ENCODE data around the gene AGXT2.

The AGXT2 gene, protein sequence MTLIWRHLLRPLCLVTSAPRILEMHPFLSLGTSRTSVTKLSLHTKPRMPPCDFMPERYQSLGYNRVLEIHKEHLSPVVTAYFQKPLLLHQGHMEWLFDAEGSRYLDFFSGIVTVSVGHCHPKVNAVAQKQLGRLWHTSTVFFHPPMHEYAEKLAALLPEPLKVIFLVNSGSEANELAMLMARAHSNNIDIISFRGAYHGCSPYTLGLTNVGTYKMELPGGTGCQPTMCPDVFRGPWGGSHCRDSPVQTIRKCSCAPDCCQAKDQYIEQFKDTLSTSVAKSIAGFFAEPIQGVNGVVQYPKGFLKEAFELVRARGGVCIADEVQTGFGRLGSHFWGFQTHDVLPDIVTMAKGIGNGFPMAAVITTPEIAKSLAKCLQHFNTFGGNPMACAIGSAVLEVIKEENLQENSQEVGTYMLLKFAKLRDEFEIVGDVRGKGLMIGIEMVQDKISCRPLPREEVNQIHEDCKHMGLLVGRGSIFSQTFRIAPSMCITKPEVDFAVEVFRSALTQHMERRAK

GRCh38 chr5:35047785-35048404 lies at the start of gene AGXT2:
Gene AGXT2, minus strand, starts transcription at chr5:35047949. Its CDS starts 57 bp downstream, at chr5:35047892.
- Histone ChIP-seq H3K9ac (ENCODE audit: low read depth, low read length) (no peak within 1 kb of the TSS), H3K9me3 (ENCODE audit: insufficient read depth, low read depth, low read length) (no peaks in the 10 kb centered on the region), H3K27ac (ENCODE audit: low read length) (no peak within 1 kb of the TSS), H3K4me3 (ENCODE audit: low read length) (no peak within 1 kb of the TSS), H3K4me1 (ENCODE audit: insufficient read depth, low read length) (peaks cover 2% of the 10 kb centered on the region; the same call in 1 of the 2 replicates), H3K27me3 (ENCODE audit: insufficient read depth, low read length) (no peaks in the 10 kb centered on the region), H3K36me3 (ENCODE audit: insufficient read depth, low read depth, low read length) (no peaks in the 10 kb centered on the region)

GRCh38 chr5:35096932-35097331 lies 49.2 kb upstream of the AGXT2 start:
- H3K27ac ChIP-seq (ENCODE audit: low read length): no peak overlapping the region
- H3K9me3 ChIP-seq (ENCODE audit: insufficient read depth, low read depth, low read length): no peaks in the 10 kb centered on the region
- no peaks in the 10 kb centered on the region for H3K4me1 ChIP-seq (ENCODE audit: insufficient read depth, low read length)
- no peak overlapping the region for H3K9ac ChIP-seq (ENCODE audit: low read depth, low read length)
- H3K36me3 ChIP-seq (ENCODE audit: insufficient read depth, low read depth, low read length): no peaks in the 10 kb centered on the region
- H3K27me3 ChIP-seq (ENCODE audit: insufficient read depth, low read length): no peaks in the 10 kb centered on the region
- H3K4me3 ChIP-seq (ENCODE audit: low read length): no peak overlapping the region

DNA sequence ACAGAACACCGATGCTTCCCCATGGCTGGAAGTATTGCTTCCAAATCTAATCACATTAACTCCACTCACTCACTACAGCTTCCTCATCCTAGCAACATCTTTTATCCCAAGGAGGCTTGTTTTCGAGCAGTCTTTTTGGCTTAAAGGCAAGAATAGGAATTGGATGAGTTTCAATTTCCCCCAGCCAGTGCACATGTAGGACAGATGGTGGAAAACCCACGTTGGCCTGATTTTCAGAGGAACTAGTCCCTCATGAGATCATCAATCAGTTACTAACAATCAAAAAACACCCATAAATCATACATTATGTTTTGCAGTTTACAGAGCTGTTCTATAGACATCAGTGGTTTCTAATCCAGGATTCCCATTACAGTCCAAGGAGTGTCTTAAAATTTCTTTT lies 48.5 kb upstream of the AGXT2 start:
- Histone ChIP-seq H3K4me3 (ENCODE audit: low read length) (no peak overlapping the region), H3K9me3 (ENCODE audit: insufficient read depth, low read depth, low read length) (no peaks in the 10 kb centered on the region), H3K9ac (ENCODE audit: low read depth, low read length) (no peak overlapping the region), H3K27ac (ENCODE audit: low read length) (no peak overlapping the region), H3K27me3 (ENCODE audit: insufficient read depth, low read length) (no peaks in the 10 kb centered on the region), H3K36me3 (ENCODE audit: insufficient read depth, low read depth, low read length) (no peaks in the 10 kb centered on the region), H3K4me1 (ENCODE audit: insufficient read depth, low read length) (peaks cover 4% of the 10 kb centered on the region; the same call in 1 of the 2 replicates)

GRCh38 chr5:35095366-35095765 lies 47.6 kb upstream of the AGXT2 start:
- Histone ChIP-seq H3K9me3 (ENCODE audit: insufficient read depth, low read depth, low read length) (no peaks in the 10 kb centered on the region), H3K36me3 (ENCODE audit: insufficient read depth, low read depth, low read length) (no peaks in the 10 kb centered on the region), H3K9ac (ENCODE audit: low read depth, low read length) (no peak overlapping the region), H3K27me3 (ENCODE audit: insufficient read depth, low read length) (no peaks in the 10 kb centered on the region), H3K27ac (ENCODE audit: low read length) (no peak overlapping the region), H3K4me1 (ENCODE audit: insufficient read depth, low read length) (peaks cover 6% of the 10 kb centered on the region; the same call in 1 of the 2 replicates), H3K4me3 (ENCODE audit: low read length) (no peak overlapping the region)

DNA sequence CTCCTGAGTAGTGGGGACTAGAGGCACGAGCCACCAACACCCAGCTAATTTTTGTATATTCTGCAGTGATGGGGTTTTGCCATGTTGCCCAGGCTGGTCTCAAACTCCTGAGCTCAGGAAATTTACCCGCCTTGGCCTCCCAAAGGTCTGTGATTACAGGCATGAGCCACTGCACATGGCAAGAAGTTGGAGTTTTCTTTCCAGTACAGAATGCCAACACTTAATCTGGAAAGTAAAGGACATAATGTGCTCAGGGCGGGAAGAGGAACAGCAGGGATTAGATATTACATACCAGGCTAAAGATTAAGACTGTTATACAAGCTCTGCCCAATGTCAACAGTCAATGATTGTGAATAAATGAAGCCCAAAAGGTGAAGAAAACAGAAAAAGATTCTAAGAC lies 47.2 kb upstream of the AGXT2 start:
- no peak overlapping the region for H3K27ac ChIP-seq (ENCODE audit: low read length)
- H3K4me3 ChIP-seq (ENCODE audit: low read length): no peak overlapping the region
- no peak overlapping the region for H3K9ac ChIP-seq (ENCODE audit: low read depth, low read length)
- H3K4me1 ChIP-seq (ENCODE audit: insufficient read depth, low read length): peaks cover 6% of the 10 kb centered on the region; the same call in 1 of the 2 replicates
- no peaks in the 10 kb centered on the region for H3K9me3 ChIP-seq (ENCODE audit: insufficient read depth, low read depth, low read length)
- H3K36me3 ChIP-seq (ENCODE audit: insufficient read depth, low read depth, low read length): no peaks in the 10 kb centered on the region
- H3K27me3 ChIP-seq (ENCODE audit: insufficient read depth, low read length): no peaks in the 10 kb centered on the region

- H3K9ac ChIP-seq (ENCODE audit: low read depth, low read length): no peak overlapping the region
- H3K4me3 ChIP-seq (ENCODE audit: low read length): no peak overlapping the region
- H3K9me3 ChIP-seq (ENCODE audit: insufficient read depth, low read depth, low read length): no peaks in the 10 kb centered on the region
- no peaks in the 10 kb centered on the region for H3K27me3 ChIP-seq (ENCODE audit: insufficient read depth, low read length)
- H3K36me3 ChIP-seq (ENCODE audit: insufficient read depth, low read depth, low read length): no peaks in the 10 kb centered on the region
- peaks cover 6% of the 10 kb centered on the region; the same call in 1 of the 2 replicates for H3K4me1 ChIP-seq (ENCODE audit: insufficient read depth, low read length)
- no peak overlapping the region for H3K27ac ChIP-seq (ENCODE audit: low read length)
These were observed 45.0 kb upstream of the AGXT2 start for GRCh38 chr5:35092703-35093102.

GRCh38 chr5:35091704-35092103 lies 44.0 kb upstream of the AGXT2 start:
- no peaks in the 10 kb centered on the region for H3K9me3 ChIP-seq (ENCODE audit: insufficient read depth, low read depth, low read length)
- H3K27ac ChIP-seq (ENCODE audit: low read length): no peak overlapping the region
- H3K4me1 ChIP-seq (ENCODE audit: insufficient read depth, low read length): peaks cover 6% of the 10 kb centered on the region; the same call in 1 of the 2 replicates
- H3K36me3 ChIP-seq (ENCODE audit: insufficient read depth, low read depth, low read length): no peaks in the 10 kb centered on the region
- H3K27me3 ChIP-seq (ENCODE audit: insufficient read depth, low read length): no peaks in the 10 kb centered on the region
- H3K4me3 ChIP-seq (ENCODE audit: low read length): no peak overlapping the region
- no peak overlapping the region for H3K9ac ChIP-seq (ENCODE audit: low read depth, low read length)

- Histone ChIP-seq H3K9ac (ENCODE audit: low read depth, low read length) (no peak overlapping the region), H3K4me1 (ENCODE audit: insufficient read depth, low read length) (peaks cover 6% of the 10 kb centered on the region; the same call in 1 of the 2 replicates), H3K27ac (ENCODE audit: low read length) (no peak overlapping the region), H3K36me3 (ENCODE audit: insufficient read depth, low read depth, low read length) (no peaks in the 10 kb centered on the region), H3K4me3 (ENCODE audit: low read length) (no peak overlapping the region), H3K27me3 (ENCODE audit: insufficient read depth, low read length) (no peaks in the 10 kb centered on the region), H3K9me3 (ENCODE audit: insufficient read depth, low read depth, low read length) (no peaks in the 10 kb centered on the region)
These were observed 41.9 kb upstream of the AGXT2 start for GRCh38 chr5:35089334-35090314.

DNA sequence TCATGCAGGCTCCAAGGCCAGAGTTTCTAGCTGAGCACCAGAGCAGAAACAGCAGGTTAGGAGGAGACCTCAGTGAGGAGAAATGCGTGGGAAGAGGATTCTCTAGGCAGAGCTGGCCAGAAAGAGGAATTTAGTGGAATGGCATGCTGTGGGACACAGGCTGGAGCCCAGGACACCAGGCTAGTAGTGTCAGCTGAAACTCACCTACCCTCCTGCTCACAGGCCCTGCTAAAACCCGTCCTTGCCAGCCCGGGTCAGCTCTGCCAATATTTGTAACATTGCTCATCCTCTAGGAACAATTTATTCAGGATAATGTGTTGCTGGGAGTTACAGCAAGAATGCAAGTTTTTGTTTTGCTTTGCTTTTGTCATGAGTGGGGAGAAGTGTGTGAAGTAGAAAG lies 40.2 kb upstream of the AGXT2 start:
- Histone ChIP-seq H3K4me3 (ENCODE audit: low read length) (no peak overlapping the region), H3K9me3 (ENCODE audit: insufficient read depth, low read depth, low read length) (no peaks in the 10 kb centered on the region; the same call in 1 of the 2 replicates), H3K9ac (ENCODE audit: low read depth, low read length) (no peak overlapping the region), H3K27me3 (ENCODE audit: insufficient read depth, low read length) (no peaks in the 10 kb centered on the region), H3K4me1 (ENCODE audit: insufficient read depth, low read length) (peaks cover 6% of the 10 kb centered on the region; the same call in 1 of the 2 replicates), H3K27ac (ENCODE audit: low read length) (no peak overlapping the region), H3K36me3 (ENCODE audit: insufficient read depth, low read depth, low read length) (no peaks in the 10 kb centered on the region)

DNA sequence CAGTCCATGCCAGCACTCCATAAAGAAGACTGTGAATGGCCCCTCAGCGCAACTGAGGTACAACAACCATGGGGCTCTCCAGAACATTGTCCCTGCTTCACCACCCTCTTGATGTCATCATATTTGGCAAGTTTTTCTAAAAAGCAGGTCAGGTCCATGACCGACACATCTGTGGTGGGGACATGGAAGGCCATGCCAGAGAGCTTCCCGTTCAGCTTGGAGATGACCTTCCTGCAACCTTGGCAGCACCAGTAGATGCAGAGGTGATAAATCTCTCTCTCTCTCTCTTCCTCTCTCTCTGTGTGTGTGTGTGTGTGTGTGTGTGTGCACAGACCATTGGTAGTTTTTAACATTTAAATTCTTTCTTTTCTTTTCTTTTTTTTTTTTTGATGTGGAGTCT lies 35.4 kb upstream of the AGXT2 start:
- Histone ChIP-seq H3K27me3 (ENCODE audit: insufficient read depth, low read length) (no peaks in the 10 kb centered on the region), H3K9me3 (ENCODE audit: insufficient read depth, low read depth, low read length) (no peaks in the 10 kb centered on the region; the same call in 1 of the 2 replicates), H3K9ac (ENCODE audit: low read depth, low read length) (no peak overlapping the region), H3K4me3 (ENCODE audit: low read length) (no peak overlapping the region), H3K36me3 (ENCODE audit: insufficient read depth, low read depth, low read length) (no peaks in the 10 kb centered on the region), H3K4me1 (ENCODE audit: insufficient read depth, low read length) (no peaks in the 10 kb centered on the region), H3K27ac (ENCODE audit: low read length) (no peak overlapping the region)

GRCh38 chr5:35082530-35082929 lies 34.8 kb upstream of the AGXT2 start:
- Histone ChIP-seq H3K36me3 (ENCODE audit: insufficient read depth, low read depth, low read length) (no peaks in the 10 kb centered on the region), H3K9me3 (ENCODE audit: insufficient read depth, low read depth, low read length) (no peaks in the 10 kb centered on the region; the same call in 1 of the 2 replicates), H3K4me3 (ENCODE audit: low read length) (no peak overlapping the region), H3K9ac (ENCODE audit: low read depth, low read length) (no peak overlapping the region), H3K27ac (ENCODE audit: low read length) (no peak overlapping the region), H3K27me3 (ENCODE audit: insufficient read depth, low read length) (no peaks in the 10 kb centered on the region), H3K4me1 (ENCODE audit: insufficient read depth, low read length) (no peaks in the 10 kb centered on the region)

Measured in iPS-20b (cell line).